HEK293 (cell line): ENCODE results near the gene ISM1.

Experiments used
- CTCF ChIA-PET: fragments of 350-600 bp; formaldehyde crosslinking; extraction: SDS; loops from one replicate; lab custom pipeline; 2021; ENCODE audit warnings: antibody characterized with exemption; lab: Yijun Ruan, JAX
- POLR2A ChIA-PET: fragments of 300-600 bp; formaldehyde crosslinking; extraction: SDS; loops from one replicate; lab custom pipeline; 2020; ENCODE audit warnings: antibody characterized with exemption, inconsistent platforms; lab: Yijun Ruan, JAX
- H3K27ac ChIP-seq: fragments of 200-500 bp; sonication (Bioruptor generic); 2 replicates; pipeline ENCODE4 v1.5.1; 2014; ENCODE audit warnings: low read depth, low read length, control low read depth, inconsistent platforms; ENCODE audit errors: extremely low read depth
- H3K36me3 ChIP-seq, 2 experiments: fragments of 200-500 bp in 1 of 2; sonication (Bioruptor generic) in 1 of 2; 1 replicate in 1 of 2; 2 replicates in 1 of 2; pipeline ENCODE4 v1.5.1; 2014 to 2017; ENCODE audit warnings: inconsistent platforms in 2 of 2, low read length in 2 of 2; ENCODE audit not compliant: control insufficient read depth in 2 of 2, insufficient read depth in 1 of 2
- H3K4me1 ChIP-seq: fragments of 200-500 bp; sonication (Bioruptor generic); 2 replicates; pipeline ENCODE4 v1.5.1; 2014; ENCODE audit warnings: mild to moderate bottlenecking, low read length, inconsistent platforms; ENCODE audit not compliant: control insufficient read depth, insufficient read depth
- H3K4me3 ChIP-seq: 2 replicates; pipeline ENCODE4 v1.5.1; 2011; ENCODE audit warnings: low read depth, mild to moderate bottlenecking, control low read depth, low read length, moderate library complexity
- H3K9me3 ChIP-seq: fragments of 200-500 bp; sonication (Bioruptor generic); 2 replicates; pipeline ENCODE4 v1.5.1; 2014; ENCODE audit warnings: low read depth, low read length, inconsistent platforms; ENCODE audit not compliant: control insufficient read depth, insufficient read depth
- ATF2 ChIP-seq: fragments of 450-650 bp; formaldehyde crosslinking; IDR thresholded peaks from 2 replicates; pipeline ENCODE4 v1.5.1; 2016; ENCODE audit warnings: missing biosample characterization, missing genetic modification characterization, low read depth
- GLIS1 ChIP-seq: fragments of 450-650 bp; formaldehyde crosslinking; IDR thresholded peaks from 2 replicates; pipeline ENCODE4 v1.5.1; 2016; ENCODE audit warnings: missing biosample characterization, missing genetic modification characterization
- HIC1 ChIP-seq: fragments of 450-650 bp; formaldehyde crosslinking; IDR thresholded peaks from 2 replicates; pipeline ENCODE4 v1.5.1; 2016; ENCODE audit warnings: missing biosample characterization, missing genetic modification characterization
- HOXC10 ChIP-seq: sonication (generic); formaldehyde crosslinking; IDR thresholded peaks from 2 replicates; pipeline ENCODE4 v1.8.1; 2023; ENCODE audit warnings: mild to moderate bottlenecking, missing genetic modification reagents
- PRDM10 ChIP-seq: fragments of 450-650 bp; formaldehyde crosslinking; IDR thresholded peaks from 2 replicates; pipeline ENCODE4 v1.5.1; 2016; ENCODE audit warnings: missing biosample characterization, missing genetic modification characterization
- SP3 ChIP-seq: fragments of 450-650 bp; formaldehyde crosslinking; IDR thresholded peaks from 2 replicates; pipeline ENCODE4 v1.5.1; 2016; ENCODE audit warnings: missing biosample characterization, missing genetic modification characterization
- YY1 ChIP-seq: fragments of 450-650 bp; formaldehyde crosslinking; IDR thresholded peaks from 2 replicates; pipeline ENCODE4 v1.5.1; 2018; ENCODE audit warnings: missing biosample characterization, missing genetic modification characterization
- ZBTB10 ChIP-seq: fragments of 450-650 bp; formaldehyde crosslinking; IDR thresholded peaks from 2 replicates; pipeline ENCODE4 v1.5.1; 2016; ENCODE audit warnings: missing biosample characterization, missing genetic modification characterization
- ZBTB17 ChIP-seq: fragments of 450-650 bp; formaldehyde crosslinking; IDR thresholded peaks from 2 replicates; pipeline ENCODE4 v1.5.1; 2016; ENCODE audit warnings: missing biosample characterization, missing genetic modification characterization
- ZBTB21 ChIP-seq: fragments of 450-650 bp; formaldehyde crosslinking; IDR thresholded peaks from 2 replicates; pipeline ENCODE4 v1.5.1; 2017; ENCODE audit warnings: missing biosample characterization, missing genetic modification characterization
- ZBTB48 ChIP-seq: fragments of 450-650 bp; formaldehyde crosslinking; IDR thresholded peaks from 2 replicates; pipeline ENCODE4 v1.5.1; 2016; ENCODE audit warnings: missing biosample characterization, missing genetic modification characterization
- ZFP3 ChIP-seq: fragments of 450-650 bp; formaldehyde crosslinking; IDR thresholded peaks from 2 replicates; pipeline ENCODE4 v1.5.1; 2016; ENCODE audit warnings: low read depth, missing biosample characterization, missing genetic modification characterization
- ZNF112 ChIP-seq: fragments of 450-650 bp; formaldehyde crosslinking; IDR thresholded peaks from 2 replicates; pipeline ENCODE4 v1.5.0; 2017; ENCODE audit warnings: missing biosample characterization, missing genetic modification characterization
- ZNF121 ChIP-seq: fragments of 450-650 bp; formaldehyde crosslinking; IDR thresholded peaks from 2 replicates; pipeline ENCODE4 v1.5.1; 2016; ENCODE audit warnings: missing biosample characterization, missing genetic modification characterization
- ZNF521 ChIP-seq: fragments of 450-650 bp; formaldehyde crosslinking; IDR thresholded peaks from 2 replicates; pipeline ENCODE4 v1.5.1; 2017; ENCODE audit warnings: missing biosample characterization, mild to moderate bottlenecking, missing genetic modification characterization
- ZNF548 ChIP-seq: fragments of 450-650 bp; formaldehyde crosslinking; IDR thresholded peaks from 2 replicates; pipeline ENCODE4 v1.5.1; 2016; ENCODE audit warnings: missing biosample characterization, missing genetic modification characterization
- ZNF561 ChIP-seq: fragments of 450-650 bp; IDR thresholded peaks from 2 replicates; pipeline ENCODE4 v1.5.1; 2018; ENCODE audit warnings: missing biosample characterization, missing genetic modification characterization, borderline replicate concordance
- ZNF658 ChIP-seq: fragments of 450-650 bp; formaldehyde crosslinking; IDR thresholded peaks from 2 replicates; pipeline ENCODE4; 2016; ENCODE audit warnings: missing biosample characterization, missing genetic modification characterization
- ZNF660 ChIP-seq: fragments of 450-650 bp; IDR thresholded peaks from 2 replicates; pipeline ENCODE4 v1.5.1; 2018; ENCODE audit warnings: missing biosample characterization, mild to moderate bottlenecking, missing genetic modification characterization
- ZNF704 ChIP-seq: fragments of 450-650 bp; formaldehyde crosslinking; IDR thresholded peaks from 2 replicates; pipeline ENCODE4 v1.5.1; 2016; ENCODE audit warnings: missing biosample characterization, missing genetic modification characterization
- ZNF768 ChIP-seq: fragments of 450-650 bp; formaldehyde crosslinking; IDR thresholded peaks from 2 replicates; pipeline ENCODE4 v1.5.1; 2018; ENCODE audit warnings: missing biosample characterization, mild to moderate bottlenecking, missing genetic modification characterization
- ZNF785 ChIP-seq: fragments of 450-650 bp; formaldehyde crosslinking; IDR thresholded peaks from 2 replicates; pipeline ENCODE4 v1.5.1; 2016; ENCODE audit warnings: missing biosample characterization, missing genetic modification characterization
- ZSCAN23 ChIP-seq: fragments of 450-650 bp; formaldehyde crosslinking; IDR thresholded peaks from 2 replicates; pipeline ENCODE4 v1.5.1; 2016; ENCODE audit warnings: missing biosample characterization, missing genetic modification characterization

Gene ISM1

GRCh38 chr20:13255356-13255755 lies 34.3 kb downstream of the ISM1 start:
- H3K27ac ChIP-seq = no peak overlapping the region
- POLR2A ChIA-PET = no interaction called here
- CTCF ChIA-PET = no interaction called here
- H3K4me3 ChIP-seq = no peak overlapping the region
- peak; percentile 60; the same call in 1 of the 2 replicates for TF ChIP-seq ZFP3 (tag by site-specific recombination)
- no peak for TF ChIP-seq ZNF521 (tag by site-specific recombination)
- TF ChIP-seq ZNF768 (tag by site-specific recombination) = no peak
- no peak for TF ChIP-seq ZNF548 (tag by site-specific recombination)
- no peak for TF ChIP-seq ZNF658 (tag by site-specific recombination)
- no peaks in the 10 kb centered on the region for H3K9me3 ChIP-seq
- no peaks in the 10 kb centered on the region for H3K4me1 ChIP-seq
- no peaks in the 10 kb centered on the region for H3K36me3 ChIP-seq

- TF ChIP-seq YY1 (no peak), HOXC10 (CRISPR knock-in tag) (no peak), ZNF121 (no peak), PRDM10 (tag by site-specific recombination) (no peak), GLIS1 (tag by site-specific recombination) (no peak)
Measured at GRCh38 chr20:13256606-13257005, 35.5 kb downstream of the ISM1 start.

GRCh38 chr20:13259921-13260320 lies 38.8 kb downstream of the ISM1 start:
- ChIA-PET CTCF (interaction anchor here (0.8 to 1.6 kb wide), 4 partner anchors 17 to 141 kb away, joined by 3 to 7 read pairs (median 4); no protein-coding TSS in a partner anchor), POLR2A (no interaction called here)
- Histone ChIP-seq H3K9me3 (no peaks in the 10 kb centered on the region), H3K27ac (no peak overlapping the region), H3K36me3 (no peaks in the 10 kb centered on the region), H3K4me1 (no peaks in the 10 kb centered on the region), H3K4me3 (no peak overlapping the region)
- no peak for TF ChIP-seq ZNF660
- TF ChIP-seq ATF2 (tag by site-specific recombination) = no peak
- no peak for TF ChIP-seq ZNF112
- TF ChIP-seq ZBTB48 (tag by site-specific recombination) = no peak
- no peak for TF ChIP-seq SP3 (tag by site-specific recombination)
- TF ChIP-seq ZBTB21 (tag by site-specific recombination) = no peak
- no peak for TF ChIP-seq ZNF785 (tag by site-specific recombination)
- TF ChIP-seq ZBTB10 (tag by site-specific recombination) = no peak
- no peak for TF ChIP-seq ZNF561 (tag by site-specific recombination)
- no peak for TF ChIP-seq ZBTB17 (tag by site-specific recombination)
- no peak for TF ChIP-seq HIC1 (tag by site-specific recombination)
- no peak for TF ChIP-seq ZSCAN23 (tag by site-specific recombination)
- no peak for TF ChIP-seq ZNF704

More at GRCh38 chr20:13256606-13257005, 35.5 kb downstream of the ISM1 start:
- no peak overlapping the region for H3K4me3 ChIP-seq
- ChIA-PET POLR2A (no interaction called here), CTCF (no interaction called here)
- no peaks in the 10 kb centered on the region for H3K36me3 ChIP-seq
- no peaks in the 10 kb centered on the region for H3K9me3 ChIP-seq
- H3K4me1 ChIP-seq = no peaks in the 10 kb centered on the region
- no peak overlapping the region for H3K27ac ChIP-seq
